Posterior vena cava (tissue), 2 donors: ENCODE measurements around the gene PDLIM3. TPM values are rescaled to one million over a fixed set of nuclear protein-coding genes. Genes with fewer than 3 reads are reported as not detected.

Experiments
- DNase-seq: peaks from one replicate; pipeline ENCODE4 v3.0.0-alpha.2; 2020; ENCODE audit warnings: low spot score
- intact Hi-C, 2 donors: fragments of 100-400 bp; cut with DNase I; formaldehyde crosslinking; loops; one replicate each; pipeline versions ENCODE4 v1.14.1 to v1.14.2; 2022 to 2023
- total RNA-seq, 2 donors: library from RNA; stranded (reverse); fragmentation: NEBNext Ultra II Directional; extraction: Animal tissue kit (Norgen Biotek cat#: 25700); gene quantifications; one replicate each; pipeline ENCODE4 v1.2.1, GENCODE V29; 2021
- donor health status: DM: yes; HTN: yes; CAD: no.
- donor health status: DM: yes; HTN: yes; CAD: no.

PDLIM3 gene
- total RNA-seq, 2 donors from 2014 or later, result 447 to 540 TPM

DNA sequence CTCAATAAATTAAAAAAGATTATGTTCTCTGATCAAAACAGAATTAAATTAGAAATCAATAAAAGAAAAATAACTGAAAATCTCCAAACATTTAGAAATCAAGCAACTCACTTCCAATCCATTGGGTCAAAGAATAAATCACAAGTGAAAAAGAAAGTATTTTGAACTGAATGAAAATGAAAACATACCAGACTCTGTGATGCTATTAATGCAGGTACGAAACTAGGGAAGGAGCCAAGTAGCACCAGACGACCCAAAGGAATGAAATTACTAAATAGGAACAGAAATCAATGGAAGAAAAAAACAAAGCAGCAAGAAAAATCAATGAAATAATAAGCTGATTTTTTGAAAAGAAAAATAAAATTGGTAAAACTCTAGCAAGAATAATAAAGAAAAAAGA is 79.2 kb downstream of the PDLIM3 start:
- DNase-seq, result no peak
- intact Hi-C loops, result no loop called here

Other genes with a start within 250 kb of the PDLIM3 start
- 1 to 10 TPM in 1 of 2 donors, under 1 TPM in 1; 0.86 to 1.2 TPM for gene LRP2BP, start 139.6 kb downstream of the PDLIM3 start, total RNA-seq
- gene ANKRD37, start 138.7 kb downstream of the PDLIM3 start, total RNA-seq, result 1 to 10 TPM; 9.7 to 9.8 TPM
- 10 to 100 TPM; 40.3 to 51.8 TPM for gene UFSP2, start 109.5 kb downstream of the PDLIM3 start, total RNA-seq
- gene CCDC110, start 63.8 kb downstream of the PDLIM3 start, total RNA-seq, result 1 to 10 TPM; 3.5 to 6.6 TPM